ENCODE measurements around the gene PPTC7.
A peak's percentile ranks its signal among the peaks of the same experiment; 100 is the strongest.
"Not testable (repeated sequence)": the region's sequence is repeated elsewhere in the genome, so short reads cannot be mapped to it uniquely, and the experiment has no call there.

Gene PPTC7

DNA sequence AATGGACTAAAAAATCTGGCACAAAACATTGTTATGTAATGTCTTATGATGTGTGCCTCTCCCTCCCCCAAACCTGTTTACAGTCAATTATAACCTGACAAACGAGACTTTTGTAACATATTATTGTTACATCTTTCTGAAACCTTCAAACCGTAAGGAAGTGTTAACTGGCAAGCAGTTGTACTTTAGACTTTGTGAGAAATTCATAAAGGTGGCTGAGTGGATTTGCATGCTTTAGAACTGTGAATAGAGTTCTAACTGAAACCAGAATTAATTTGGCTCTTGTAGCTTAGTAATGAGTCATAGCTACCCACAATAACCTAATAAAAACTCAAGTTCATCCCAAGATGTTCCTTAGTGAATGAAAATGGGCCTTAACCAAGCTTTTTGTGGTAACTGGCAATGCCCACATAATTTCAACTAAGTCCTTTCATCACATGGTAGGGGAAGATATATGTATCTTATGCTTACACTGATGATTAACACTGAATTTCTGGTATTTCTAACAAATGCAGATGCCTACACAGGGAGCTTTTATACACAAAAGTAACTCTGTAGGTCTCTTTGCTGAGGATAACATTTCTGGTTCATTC lies 51.3 kb downstream of the PPTC7 start:
- no peak for DNase-seq

DNA sequence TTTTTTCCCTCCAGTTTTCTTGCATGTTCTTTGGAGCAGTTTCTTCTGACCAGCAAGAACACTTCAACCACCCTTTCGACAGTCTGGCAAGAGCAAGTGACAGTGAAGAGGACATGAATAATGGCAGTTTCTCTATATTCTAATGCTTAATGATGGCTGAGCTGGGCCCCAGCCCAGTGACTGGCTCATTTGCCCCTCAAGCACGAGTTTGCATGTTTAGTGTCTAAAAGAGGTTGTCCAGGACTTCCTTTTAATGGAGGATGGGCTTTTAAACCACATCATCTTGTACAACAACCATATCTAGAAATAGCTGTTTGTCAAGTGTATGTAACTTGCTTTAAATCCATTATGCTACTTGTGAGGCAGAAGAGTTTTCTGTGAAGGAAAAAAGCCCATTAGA lies 52.6 kb downstream of the PPTC7 start:
- DNase-seq, result no peak

DNA sequence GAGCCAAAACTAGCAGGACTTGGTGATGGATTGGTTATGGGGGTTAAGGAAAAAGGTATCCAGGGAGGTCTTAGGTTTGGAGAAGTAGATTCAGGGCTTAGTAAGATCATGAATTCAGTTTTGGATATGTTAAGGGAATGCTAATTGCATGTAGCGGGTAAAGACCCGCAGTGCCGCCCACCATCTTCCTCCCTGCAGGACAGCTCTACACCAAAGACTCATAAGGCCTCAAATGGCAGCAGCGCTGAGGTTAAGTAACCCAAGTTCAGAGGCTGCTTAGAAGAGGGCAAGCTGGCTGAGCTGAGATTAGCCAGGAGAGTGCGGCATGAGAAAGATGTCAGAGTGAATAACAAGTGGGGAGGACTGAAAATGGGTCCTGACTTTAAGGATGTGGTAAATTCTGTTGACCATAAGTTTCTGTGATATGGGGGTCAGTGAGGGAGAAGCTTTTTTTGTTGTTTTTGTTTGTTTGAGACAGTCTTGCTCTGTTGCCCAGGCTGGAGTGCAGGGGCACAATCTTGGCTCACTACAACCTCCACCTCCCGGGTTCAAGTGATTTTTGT lies 54.8 kb downstream of the PPTC7 start:
- no peak for DNase-seq

DNA sequence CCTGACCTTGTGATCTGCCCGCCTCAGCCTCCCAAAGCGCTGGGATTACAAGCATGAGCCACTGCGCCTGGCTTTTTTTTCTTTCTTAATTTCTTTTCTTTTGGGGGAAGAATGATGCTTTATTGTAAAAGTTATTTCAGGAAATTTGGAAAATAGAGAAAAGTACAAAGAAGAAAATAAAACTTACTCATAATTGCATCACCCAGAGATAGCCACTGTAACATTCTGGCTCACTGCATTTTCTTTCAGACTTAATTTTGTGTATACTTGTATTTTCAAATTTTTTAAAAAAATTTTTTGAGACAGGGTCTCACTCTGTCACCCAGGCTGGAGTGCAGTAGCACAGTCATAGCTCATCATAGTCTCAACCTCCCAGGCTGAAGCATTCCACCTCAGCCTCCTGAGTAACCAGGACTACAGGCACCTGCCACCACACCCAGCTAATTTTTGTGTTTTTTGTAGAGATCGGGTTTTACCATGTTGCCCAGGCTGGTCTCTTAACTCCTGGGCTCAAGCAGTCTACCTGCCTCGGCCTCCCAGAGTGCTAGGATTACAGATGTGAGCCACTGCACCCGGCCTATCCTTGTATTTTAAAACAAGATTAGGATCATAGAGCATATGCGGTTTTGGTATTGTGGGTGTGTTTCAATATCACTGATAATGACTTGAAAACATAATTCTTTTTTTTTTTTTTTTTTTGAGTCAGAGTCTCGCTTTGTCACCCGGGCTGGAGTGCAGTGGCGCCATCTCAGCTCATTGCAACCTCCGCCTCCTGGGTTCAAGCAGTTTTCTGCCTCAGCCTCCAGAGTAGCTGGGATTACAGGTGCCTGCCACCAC lies 62.0 kb downstream of the PPTC7 start:
- DNase-seq, result not testable (repeated sequence)

DNA sequence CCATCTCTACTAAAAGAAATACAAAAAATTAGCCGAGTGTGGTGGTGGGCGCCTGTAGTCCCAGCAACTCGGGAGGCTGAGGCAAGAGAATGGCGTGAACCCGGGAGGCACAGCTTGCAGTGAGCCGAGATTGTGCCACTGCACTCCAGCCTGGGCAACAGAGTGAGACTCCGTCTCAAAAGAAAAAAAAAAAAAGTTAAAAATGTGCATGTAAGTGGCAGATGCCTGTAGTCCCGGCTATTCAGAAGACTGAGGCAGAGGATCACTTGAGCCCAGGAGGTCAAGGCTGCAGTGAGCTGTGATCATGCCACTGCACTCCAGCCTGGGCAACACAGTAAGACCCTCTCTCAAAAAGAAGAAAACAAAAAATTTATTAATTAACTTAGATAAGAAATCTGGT lies 65.1 kb downstream of the PPTC7 start:
- DNase-seq, result not testable (repeated sequence)

DNA sequence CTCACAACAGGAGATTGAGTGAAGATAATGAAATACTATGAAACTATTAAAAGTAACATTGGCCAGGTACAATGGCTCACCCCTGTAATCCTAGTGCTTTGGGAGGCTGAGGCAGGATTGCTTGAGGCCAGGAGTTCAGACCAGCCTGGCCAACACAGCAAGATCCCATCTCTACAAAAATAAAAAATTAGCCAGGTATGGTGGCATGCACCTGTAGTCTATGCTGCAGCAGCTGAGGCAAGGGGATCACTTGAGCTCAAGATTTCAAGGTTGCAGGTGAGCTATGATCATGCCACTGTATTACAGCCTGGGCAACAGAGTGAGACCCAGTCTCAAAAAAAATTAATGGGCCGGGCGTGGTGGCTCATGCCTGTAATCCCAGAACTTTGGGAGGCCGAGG lies 66.1 kb downstream of the PPTC7 start:
- DNase-seq, result no peak

DNA sequence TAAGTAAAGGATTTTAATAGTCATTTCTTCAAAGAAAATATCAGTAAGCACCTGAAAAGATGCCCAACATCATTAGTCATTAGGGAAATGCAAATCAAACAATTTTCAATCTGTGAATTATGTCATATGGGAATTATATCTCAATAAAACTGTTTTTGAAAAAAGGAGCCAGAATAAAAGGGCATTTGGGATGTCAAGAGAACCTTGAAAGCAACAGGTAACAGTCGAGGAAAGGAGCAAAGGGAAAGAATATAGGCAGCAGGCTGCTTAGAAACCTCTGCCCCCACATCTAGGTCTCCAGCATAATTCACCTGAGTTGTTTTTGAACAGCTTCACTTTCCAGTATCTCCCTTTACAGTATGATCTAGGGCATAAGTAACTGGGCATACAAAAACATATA lies 68.8 kb downstream of the PPTC7 start:
- DNase-seq, result no peak

DNA sequence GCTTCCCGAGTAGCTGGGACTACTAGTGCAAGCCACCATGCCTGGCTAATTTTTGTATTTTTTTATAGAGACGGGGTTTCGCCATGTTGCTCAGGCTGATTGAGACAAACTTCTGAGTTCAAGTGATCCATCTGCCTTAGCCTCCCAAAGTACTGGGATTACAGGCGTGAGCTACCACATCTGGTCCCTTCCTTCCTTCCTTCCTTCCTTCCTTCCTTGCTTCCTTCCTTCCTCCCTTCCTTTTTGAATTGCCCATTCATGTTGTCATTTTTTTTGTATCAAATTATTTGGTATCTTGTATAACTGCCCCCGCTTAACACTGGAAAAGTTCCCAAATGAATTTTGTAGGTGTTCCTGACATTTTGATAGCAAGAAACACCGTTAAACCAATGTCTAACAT lies 69.3 kb downstream of the PPTC7 start:
- DNase-seq, result no peak

DNA sequence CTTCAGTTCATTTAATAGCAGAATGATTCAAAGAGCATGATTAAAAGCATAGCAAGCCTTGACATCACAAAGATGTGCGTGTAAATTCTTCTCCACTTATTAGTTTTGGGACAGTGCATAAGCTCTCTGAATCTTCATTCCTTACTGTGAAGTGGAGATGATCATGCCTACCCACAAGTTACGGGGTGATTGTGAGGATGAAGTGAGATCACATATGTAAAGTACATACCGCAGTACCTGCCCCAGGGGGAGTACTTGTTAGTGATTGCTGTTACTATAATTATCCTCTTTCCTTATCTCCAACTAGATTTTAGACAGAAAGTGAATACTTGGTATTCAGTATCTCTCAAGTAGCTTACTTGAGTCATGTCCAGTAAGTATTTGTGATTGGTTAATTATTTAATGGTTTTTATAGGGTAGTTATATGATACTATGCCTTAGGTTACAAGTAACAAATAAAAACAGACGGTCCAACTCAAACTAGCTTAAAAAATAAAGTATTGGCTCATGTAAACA lies 75.0 kb downstream of the PPTC7 start:
- no peak for DNase-seq

DNA sequence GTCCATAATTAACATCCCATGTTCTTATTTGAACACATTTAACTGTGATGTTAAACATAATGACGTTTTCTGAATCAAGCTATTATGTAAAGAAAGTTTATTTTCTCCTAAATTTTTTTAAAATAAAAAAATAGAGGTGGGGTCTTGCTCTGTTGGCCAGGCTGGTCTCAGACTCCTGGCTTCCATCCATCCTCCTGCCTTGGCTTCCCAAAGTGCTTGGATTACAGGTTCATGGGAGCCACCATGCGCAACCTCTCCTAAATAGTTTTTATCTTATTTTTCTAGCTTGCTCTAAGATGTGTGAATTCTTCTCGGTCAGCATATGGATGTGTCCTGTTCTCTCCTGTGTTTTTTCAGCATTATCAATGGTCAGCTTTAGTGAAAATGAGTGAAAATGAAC lies 77.8 kb downstream of the PPTC7 start:
- no peak for DNase-seq

DNA sequence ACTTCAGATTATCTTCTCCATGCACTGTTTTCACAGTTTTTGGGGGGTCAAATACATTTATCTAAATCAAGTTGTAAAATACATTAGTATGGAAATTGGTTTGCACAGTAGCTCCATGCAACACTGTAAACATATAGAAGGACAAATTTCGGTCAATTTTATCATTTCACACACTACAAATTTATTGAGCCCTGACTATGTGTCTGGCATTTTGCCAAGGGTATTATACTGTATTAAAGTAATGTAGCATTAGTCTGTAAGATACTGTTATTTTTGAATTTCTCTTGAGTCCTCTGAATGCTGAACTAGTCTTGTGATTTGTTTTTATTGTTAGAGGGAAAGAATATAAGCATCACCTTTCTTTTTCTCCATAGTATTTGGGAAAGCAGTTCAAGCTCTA lies 79.7 kb downstream of the PPTC7 start:
- DNase-seq, result no peak

DNA sequence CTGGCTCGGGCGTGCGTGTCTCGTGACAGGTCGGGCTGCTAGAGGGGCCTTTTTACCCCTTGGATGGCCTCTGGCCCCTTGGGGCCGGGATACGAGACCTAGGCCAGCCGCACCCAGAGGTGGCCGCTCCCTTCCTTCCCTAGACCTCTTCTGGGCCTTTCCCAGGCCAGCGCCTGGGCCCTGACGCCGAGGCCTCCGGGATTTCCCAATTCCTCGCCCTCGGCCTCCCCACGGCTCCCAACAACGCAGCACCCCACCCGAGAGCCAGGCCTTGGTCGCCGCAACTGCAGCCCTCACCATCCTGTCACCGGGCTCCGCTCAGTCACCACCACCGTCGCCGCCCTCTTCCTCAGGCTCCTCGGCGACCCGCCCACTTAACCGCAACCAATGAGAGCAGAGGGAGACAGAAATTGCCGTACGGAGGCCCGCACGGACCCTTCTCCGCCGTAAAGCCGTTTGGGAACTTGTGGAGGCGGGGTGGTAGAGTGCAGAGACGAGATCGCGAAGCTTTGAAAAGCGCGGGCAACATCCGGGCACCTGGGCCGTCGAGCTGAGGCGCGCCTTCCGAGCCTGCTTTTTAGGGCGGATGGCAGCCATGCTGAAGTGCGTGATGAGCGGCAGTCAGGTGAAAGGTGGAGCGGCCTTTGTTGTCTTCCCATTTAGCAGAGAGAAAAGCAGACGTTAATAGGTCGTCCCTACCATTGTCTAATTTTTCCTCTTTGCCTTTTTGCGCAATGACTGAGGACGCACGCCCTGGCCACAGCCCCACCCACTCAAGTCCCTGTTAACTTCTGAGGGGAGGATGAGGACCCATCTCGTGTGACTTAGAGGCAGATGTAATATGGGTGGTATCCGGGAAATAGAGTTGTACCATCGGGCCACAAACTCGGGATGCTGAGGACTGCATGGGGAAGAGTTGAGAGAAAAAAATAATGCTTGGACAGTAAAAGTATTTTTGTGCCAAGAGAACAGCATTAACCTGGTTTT lies 81.1 kb downstream of the PPTC7 start, which contains the start of the genes RAD9B and VPS29:
RAD9B (plus strand) TSS at position 580 of the 987 bp plus-strand sequence; CDS start at position 587, 7 bp downstream.
VPS29 (minus strand) TSS at position 360 of the 987 bp plus-strand sequence; CDS start at position 300, 60 bp downstream.
- peak; percentile 98 for DNase-seq

DNA sequence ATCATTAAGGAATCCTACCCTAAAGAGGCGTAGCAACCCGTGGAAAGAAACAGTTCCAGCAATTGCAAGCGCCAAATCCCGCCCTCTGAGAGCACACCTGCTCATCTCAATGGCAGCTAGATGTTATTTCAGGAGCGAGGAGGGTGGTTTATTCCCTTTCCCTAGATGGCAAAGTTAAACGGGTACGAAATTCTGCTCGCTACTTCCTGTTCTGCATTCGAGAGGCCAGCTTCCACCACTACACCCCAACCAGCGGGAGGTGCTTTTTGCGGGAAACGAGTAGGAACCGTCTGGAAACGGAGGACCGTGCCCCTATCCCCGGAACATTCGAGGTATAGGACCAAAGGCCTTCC lies 81.7 kb downstream of the PPTC7 start:
- DNase-seq, result no peak

DNA sequence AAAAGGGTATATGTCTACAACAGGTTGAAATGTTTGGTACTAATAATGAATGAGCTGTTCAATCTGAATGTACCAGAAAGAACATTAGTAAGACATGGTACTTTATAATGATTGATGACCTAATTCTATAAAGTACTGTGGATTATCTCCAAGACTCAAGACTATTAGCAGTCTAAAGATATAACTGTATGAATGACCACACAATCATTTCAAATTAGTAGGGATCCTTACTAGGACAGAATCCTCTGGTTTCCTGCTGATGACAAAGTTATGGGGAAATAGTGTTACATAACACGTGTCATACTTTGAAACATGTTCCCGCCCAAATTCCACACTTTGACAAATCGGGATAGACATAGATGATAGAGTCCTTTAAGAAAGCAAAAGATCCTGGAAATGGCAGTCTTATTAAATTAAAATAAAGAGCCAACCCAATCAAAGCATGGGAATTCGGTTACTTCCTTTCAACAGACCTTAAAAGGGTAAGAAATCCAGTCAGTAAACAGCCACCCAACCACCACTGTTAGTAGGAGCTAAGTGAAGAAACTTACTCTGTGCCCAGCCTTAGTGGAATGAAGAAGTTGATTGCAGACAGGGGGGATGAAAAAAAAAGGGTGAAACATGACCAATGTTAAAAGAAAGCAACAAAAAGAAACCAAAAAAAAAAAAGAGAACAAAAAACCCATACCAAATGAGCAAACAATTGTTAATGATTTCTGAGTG lies 84.0 kb downstream of the PPTC7 start:
- DNase-seq, result no peak

All from activated CD8-positive, alpha-beta memory T cell treated with anti-CD3 and anti-CD28 coated beads for 24 hours (primary cell).